Suppressor macrophage treated with lipopolysaccharide for 1 hour (primary cell): Measurements from ENCODE around the gene PBX3.
"Not testable (repeated sequence)": the region's sequence is repeated elsewhere in the genome, so short reads cannot be mapped to it uniquely, and the experiment has no call there.

Experiments
- DNase-seq, 3 donors: peaks; one replicate each; pipeline ENCODE4 v3.0.0-alpha.2; 2020 to 2022

PBX3 gene

GRCh38 chr9:125778538-125779219, 31.5 kb downstream of the PBX3 start:
- not testable (repeated sequence) for DNase-seq

- DNase-seq = not testable (repeated sequence)
These were observed 32.0 kb downstream of the PBX3 start for GRCh38 chr9:125779220-125779565.

GRCh38 chr9:125782718-125783117, 35.5 kb downstream of the PBX3 start:
- DNase-seq = no peak

- no peak for DNase-seq
These were observed 37.3 kb downstream of the PBX3 start for GRCh38 chr9:125784286-125785049.

- DNase-seq = peak; percentile 74 to 87 (median 85)
These were observed 38.1 kb downstream of the PBX3 start for GRCh38 chr9:125785248-125785751.

- DNase-seq = no peak
These were observed 40.5 kb downstream of the PBX3 start for GRCh38 chr9:125787715-125788114.

- peak in 1 of 3 donors; percentile 14 for DNase-seq
These were observed 42.0 kb downstream of the PBX3 start for GRCh38 chr9:125789196-125789595.

GRCh38 chr9:125794708-125795107, 47.5 kb downstream of the PBX3 start:
- no peak for DNase-seq

GRCh38 chr9:125795970-125796596, 48.9 kb downstream of the PBX3 start:
- DNase-seq = no peak

GRCh38 chr9:125797930-125798329, 50.8 kb downstream of the PBX3 start:
- no peak for DNase-seq

GRCh38 chr9:125803526-125803925, 56.4 kb downstream of the PBX3 start:
- no peak for DNase-seq

- DNase-seq = no peak
These were observed 57.9 kb downstream of the PBX3 start for GRCh38 chr9:125805057-125805456.

- no peak for DNase-seq
These were observed 58.4 kb downstream of the PBX3 start for GRCh38 chr9:125805586-125805985.

GRCh38 chr9:125807079-125807478, 59.9 kb downstream of the PBX3 start:
- no peak for DNase-seq

- no peak for DNase-seq
These were observed 63.0 kb downstream of the PBX3 start for GRCh38 chr9:125810161-125810560.

- no peak for DNase-seq
These were observed 63.8 kb downstream of the PBX3 start for GRCh38 chr9:125811002-125811401.

- DNase-seq = no peak
These were observed 65.2 kb downstream of the PBX3 start for GRCh38 chr9:125812403-125812802.

GRCh38 chr9:125815568-125815967, 68.4 kb downstream of the PBX3 start:
- no peak for DNase-seq

GRCh38 chr9:125816321-125816720, 69.1 kb downstream of the PBX3 start:
- DNase-seq = no peak

GRCh38 chr9:125820100-125820804, 73.1 kb downstream of the PBX3 start:
- DNase-seq = no peak

- peak in 1 of 3 donors; percentile 23 for DNase-seq
These were observed 73.9 kb downstream of the PBX3 start for GRCh38 chr9:125821078-125821477.

GRCh38 chr9:125822160-125822559, 75.0 kb downstream of the PBX3 start:
- DNase-seq = no peak

GRCh38 chr9:125822902-125823301, 75.7 kb downstream of the PBX3 start:
- DNase-seq = peak in 1 of 3 donors; percentile 37
